Stimulated activated CD4-positive, alpha-beta T cell treated with anti-CD3 and anti-CD28 coated beads, Interleukin-2, amount 100 ng/mL, for 48 hours (primary cell): ENCODE measurements around the gene CYSLTR2.

ENCODE experiments used
- DNase-seq, 2 donors: peaks; one replicate each; pipeline ENCODE4 v3.0.0-alpha.2; 2020

Gene CYSLTR2

GRCh38 chr13:48748681-48749080 lies 95.0 kb downstream of the CYSLTR2 start:
- no peak for DNase-seq

GRCh38 chr13:48749144-48749543 lies 95.4 kb downstream of the CYSLTR2 start:
- DNase-seq: no peak

DNA sequence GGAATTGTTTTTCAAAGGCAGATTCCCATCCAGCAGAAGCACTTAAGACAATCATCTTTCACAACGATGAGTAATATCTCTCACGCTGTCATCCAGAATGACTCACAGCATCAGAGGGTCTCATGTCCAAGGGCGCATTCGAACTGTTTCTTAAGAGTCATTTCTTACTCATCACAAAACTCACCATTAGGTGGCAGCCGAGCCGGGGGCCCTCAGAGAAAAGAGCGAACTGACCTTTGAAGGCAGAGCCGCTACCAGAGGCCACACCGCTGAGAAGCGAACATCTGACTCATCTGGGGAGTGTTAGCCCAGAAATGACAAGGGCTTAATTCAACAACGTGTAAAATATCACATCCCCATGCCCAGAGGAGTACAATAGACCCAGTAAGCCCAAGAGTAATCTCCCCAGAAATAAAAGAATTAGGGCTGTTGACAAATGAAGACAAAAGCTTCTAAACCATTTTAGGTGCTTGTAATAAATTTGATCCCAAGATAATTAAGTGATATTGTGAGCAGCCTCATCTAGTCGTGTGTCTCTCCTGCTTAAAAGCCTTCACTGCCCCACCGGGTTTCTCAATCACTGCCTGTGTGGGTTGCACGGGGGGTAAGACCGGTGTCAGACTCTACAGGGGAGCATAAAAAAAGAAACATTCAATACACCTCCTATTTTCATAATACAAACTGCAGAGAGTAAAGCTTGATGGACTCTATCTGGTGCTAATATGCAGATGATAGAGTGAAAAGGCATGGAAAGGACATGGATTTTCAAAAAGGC lies 96.2 kb downstream of the CYSLTR2 start:
- peak; percentile 60 to 70 for DNase-seq

GRCh38 chr13:48750588-48751383 lies 97.1 kb downstream of the CYSLTR2 start:
- no peak for DNase-seq

GRCh38 chr13:48760626-48761025 lies 106.9 kb downstream of the CYSLTR2 start:
- DNase-seq: no peak
